HG03342 (cell line): ENCODE data around the gene CNTRL.

Source experiments
- ATAC-seq: cut with Tn5 transposase; IDR thresholded peaks from one replicate; pipeline ENCODE4 v1.9.1; 2021; ENCODE audit warnings: mild to moderate bottlenecking, moderate library complexity; ENCODE audit not compliant: unreplicated experiment

CNTRL gene

GRCh38 chr9:121225240-121225639 is 150.5 kb downstream of the CNTRL start:
- no peak for ATAC-seq

GRCh38 chr9:121226175-121226574 is 151.4 kb downstream of the CNTRL start:
- no peak for ATAC-seq
